SU-DHL-6 (cell line): ENCODE results near the gene PROS1.

Source experiments
- EZH2phosphoT487 ChIP-seq: fragments of 200-600 bp; sonication (generic), shearing (Covaris generic); conservative IDR thresholded peaks from 2 replicates; pipeline ENCODE4 v1.6.1; 2018; ENCODE audit warnings: mild to moderate bottlenecking, antibody characterized with exemption, low read length, moderate library complexity, mixed read lengths
- TF ChIP-seq, protein P1 (sequence below): fragments of 200-600 bp; sonication (generic); IDR thresholded peaks from one replicate; pipeline ENCODE4 v1.5.1; 2017; ENCODE audit warnings: antibody characterized with exemption, mild to moderate bottlenecking, low read length, moderate library complexity; ENCODE audit not compliant: insufficient read depth, poor library complexity, severe bottlenecking

DNA sequence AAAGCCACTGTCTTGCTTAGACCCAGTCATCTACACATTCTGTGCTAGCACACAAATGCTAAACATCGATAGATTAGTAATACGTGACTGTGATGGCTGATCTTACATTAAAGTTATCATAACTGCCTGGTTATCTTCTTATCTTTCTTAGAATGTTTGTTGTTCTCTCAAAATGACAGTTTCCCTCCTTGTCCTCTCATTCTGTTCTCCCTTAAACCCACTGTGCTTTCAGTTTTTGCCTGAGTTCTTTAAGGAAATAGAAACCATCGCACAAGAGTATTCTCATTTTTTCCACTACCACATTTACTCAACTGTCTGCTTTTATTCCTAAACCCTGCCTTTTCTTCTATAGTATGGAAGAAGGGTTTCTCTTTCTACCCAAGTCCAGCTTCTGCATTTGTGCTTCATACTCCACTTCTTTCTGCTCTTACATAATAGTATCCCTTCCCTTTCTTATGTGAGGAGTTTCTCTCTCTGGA is 37.6 kb upstream of the PROS1 start:
- TF ChIP-seq, protein P1, sequence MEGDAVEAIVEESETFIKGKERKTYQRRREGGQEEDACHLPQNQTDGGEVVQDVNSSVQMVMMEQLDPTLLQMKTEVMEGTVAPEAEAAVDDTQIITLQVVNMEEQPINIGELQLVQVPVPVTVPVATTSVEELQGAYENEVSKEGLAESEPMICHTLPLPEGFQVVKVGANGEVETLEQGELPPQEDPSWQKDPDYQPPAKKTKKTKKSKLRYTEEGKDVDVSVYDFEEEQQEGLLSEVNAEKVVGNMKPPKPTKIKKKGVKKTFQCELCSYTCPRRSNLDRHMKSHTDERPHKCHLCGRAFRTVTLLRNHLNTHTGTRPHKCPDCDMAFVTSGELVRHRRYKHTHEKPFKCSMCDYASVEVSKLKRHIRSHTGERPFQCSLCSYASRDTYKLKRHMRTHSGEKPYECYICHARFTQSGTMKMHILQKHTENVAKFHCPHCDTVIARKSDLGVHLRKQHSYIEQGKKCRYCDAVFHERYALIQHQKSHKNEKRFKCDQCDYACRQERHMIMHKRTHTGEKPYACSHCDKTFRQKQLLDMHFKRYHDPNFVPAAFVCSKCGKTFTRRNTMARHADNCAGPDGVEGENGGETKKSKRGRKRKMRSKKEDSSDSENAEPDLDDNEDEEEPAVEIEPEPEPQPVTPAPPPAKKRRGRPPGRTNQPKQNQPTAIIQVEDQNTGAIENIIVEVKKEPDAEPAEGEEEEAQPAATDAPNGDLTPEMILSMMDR, result no peak
- TF ChIP-seq EZH2phosphoT487, result no peak
